SK-N-MC (cell line): Measurements from ENCODE around the gene NFIX.

Experiments used
- EZH2 ChIP-seq: fragments of 200-600 bp; sonication (generic); IDR thresholded peaks from one replicate; pipeline ENCODE4 v1.6.1; 2017; ENCODE audit warnings: antibody characterized with exemption
- POLR2AphosphoS5 ChIP-seq: IDR thresholded peaks from 2 replicates; pipeline ENCODE4 v1.6.1; 2012; ENCODE audit warnings: mild to moderate bottlenecking, low read depth, low read length, borderline replicate concordance

- TF ChIP-seq EZH2 (no peak), POLR2AphosphoS5 (no peak)
These were observed 94.7 kb downstream of the NFIX start for GRCh38 chr19:13089857-13090507.
